Measurements from ENCODE around the gene RAD51. TPM values are rescaled to one million over a fixed set of nuclear protein-coding genes. Genes with fewer than 3 reads are reported as not detected.

Gene RAD51
- polyA plus RNA-seq, 1 donor, result 16.9 TPM

Other genes starting within 250 kb of the RAD51 start
- 31.3 TPM for gene CHST14, start 224.2 kb upstream of the RAD51 start, polyA plus RNA-seq (ENCODE audit: insufficient read length)
- gene CCDC32, start 130.1 kb upstream of the RAD51 start, polyA plus RNA-seq (ENCODE audit: insufficient read length), result 31.8 TPM
- 9.2 TPM for gene RPUSD2, start 125.9 kb upstream of the RAD51 start, polyA plus RNA-seq (ENCODE audit: insufficient read length)
- 32.4 TPM for gene KNL1, start 100.9 kb upstream of the RAD51 start, polyA plus RNA-seq (ENCODE audit: insufficient read length)
- gene RMDN3, start 60.1 kb downstream of the RAD51 start, polyA plus RNA-seq (ENCODE audit: insufficient read length), result 43.1 TPM
- 33.2 TPM for gene GCHFR, start 68.9 kb downstream of the RAD51 start, polyA plus RNA-seq (ENCODE audit: insufficient read length)
- 3.3 TPM for gene C15orf62, start 74.8 kb downstream of the RAD51 start, polyA plus RNA-seq (ENCODE audit: insufficient read length)
- gene ZFYVE19, start 111.9 kb downstream of the RAD51 start, polyA plus RNA-seq (ENCODE audit: insufficient read length), result 25.5 TPM
- 41.1 TPM for gene DNAJC17, start 112.3 kb downstream of the RAD51 start, polyA plus RNA-seq (ENCODE audit: insufficient read length)
- 0.62 TPM for gene PPP1R14D, start 133.5 kb downstream of the RAD51 start, polyA plus RNA-seq (ENCODE audit: insufficient read length)
- 66.7 TPM for gene SPINT1, start 148.9 kb downstream of the RAD51 start, polyA plus RNA-seq (ENCODE audit: insufficient read length)
- gene RHOV, start 179.1 kb downstream of the RAD51 start, polyA plus RNA-seq (ENCODE audit: insufficient read length), result 1.7 TPM
- 16.5 TPM for gene VPS18, start 199.3 kb downstream of the RAD51 start, polyA plus RNA-seq (ENCODE audit: insufficient read length)
- gene DLL4, start 234.2 kb downstream of the RAD51 start, polyA plus RNA-seq (ENCODE audit: insufficient read length), result 5.1 TPM

Measured in left kidney (tissue), 1 donor.